AG08396 (cell line): ENCODE data around the gene ASMTL.
"Not testable (repeated sequence)": the region's sequence is repeated elsewhere in the genome, so short reads cannot be mapped to it uniquely, and the experiment has no call there.

Source experiments
- DNase-seq: peaks from one replicate; pipeline ENCODE4 v3.0.0; 2012; ENCODE audit warnings: low spot score, mixed read lengths

Gene ASMTL

GRCh38 chrX:1481636-1482529 lies 29.2 kb upstream of the ASMTL start:
- peak; percentile 57 for DNase-seq

- no peak for DNase-seq
Measured at GRCh38 chrX:1480082-1480785, 27.5 kb upstream of the ASMTL start.

GRCh38 chrX:1477801-1478458 lies 25.2 kb upstream of the ASMTL start:
- no peak for DNase-seq

GRCh38 chrX:1477229-1477628 lies 24.5 kb upstream of the ASMTL start:
- DNase-seq: no peak

- DNase-seq: no peak
Measured at GRCh38 chrX:1476682-1477081, 24.0 kb upstream of the ASMTL start.

GRCh38 chrX:1475881-1476280 lies 23.2 kb upstream of the ASMTL start:
- no peak for DNase-seq

- no peak for DNase-seq
Measured at GRCh38 chrX:1475481-1475880, 22.8 kb upstream of the ASMTL start.

GRCh38 chrX:1474593-1474992 lies 21.9 kb upstream of the ASMTL start:
- DNase-seq: not testable (repeated sequence)

- DNase-seq: no peak
Measured at GRCh38 chrX:1472975-1473374, 20.3 kb upstream of the ASMTL start.

GRCh38 chrX:1468250-1468772 lies 15.6 kb upstream of the ASMTL start:
- DNase-seq: no peak

- DNase-seq: no peak
Measured at GRCh38 chrX:1466971-1467561, 14.4 kb upstream of the ASMTL start.

GRCh38 chrX:1466232-1466661 lies 13.5 kb upstream of the ASMTL start:
- no peak for DNase-seq

GRCh38 chrX:1465286-1466231 lies 12.8 kb upstream of the ASMTL start:
- DNase-seq: no peak

- DNase-seq: no peak
Measured at GRCh38 chrX:1464971-1465285, 12.2 kb upstream of the ASMTL start.

GRCh38 chrX:1464041-1464970 lies 11.6 kb upstream of the ASMTL start:
- DNase-seq: no peak

- no peak for DNase-seq
Measured at GRCh38 chrX:1463581-1463980, 10.9 kb upstream of the ASMTL start.

- DNase-seq: peak; percentile 47
Measured at GRCh38 chrX:1462596-1463251, 10.0 kb upstream of the ASMTL start.

GRCh38 chrX:1462110-1462509 lies 9.4 kb upstream of the ASMTL start:
- DNase-seq: no peak

GRCh38 chrX:1455948-1456280 lies 3.2 kb upstream of the ASMTL start:
- DNase-seq: no peak
